ENCODE results near the gene PCBP3. TPM values are rescaled to one million over a fixed set of nuclear protein-coding genes. Genes with fewer than 3 reads are reported as not detected.
A peak's percentile ranks its signal among the peaks of the same experiment; 100 is the strongest.

Gene PCBP3
- total RNA-seq, 6 experiments from 2014 or later, result 0.37 to 1.5 (median 0.69) TPM

DNA sequence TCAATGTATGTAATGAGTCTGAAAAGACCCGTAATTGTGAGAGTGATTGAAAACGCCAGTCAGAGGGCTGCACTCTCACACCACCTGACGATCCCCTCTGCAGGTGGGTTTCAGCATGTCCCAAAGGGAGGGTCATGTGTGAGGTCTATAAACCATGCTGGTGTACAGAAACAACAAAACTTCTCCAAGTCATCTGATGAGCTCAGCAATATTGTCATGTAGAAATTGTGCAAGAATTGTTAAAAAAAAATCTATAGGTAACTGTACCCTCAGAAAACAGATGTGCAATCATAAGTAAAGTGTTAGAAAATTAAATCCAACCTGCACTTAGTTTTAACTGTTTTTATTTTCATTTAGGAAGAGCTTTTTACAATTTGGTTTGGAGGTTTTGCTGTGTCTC, 152.5 kb downstream of the PCBP3 start:
- WGBS (ENCODE audit: insufficient coverage, low coverage, low lambda C conversion rate, missing lambda C conversion rate), result 51% methylated on average over 3 of the region's 3 CpGs
- H3K9me3 ChIP-seq, result no peaks in the 10 kb centered on the region
- no peaks in the 10 kb centered on the region for H3K36me3 ChIP-seq
- no peaks in the 10 kb centered on the region for H3K27me3 ChIP-seq
- no peak overlapping the region for H3K4me3 ChIP-seq
- no peak overlapping the region for H3K27ac ChIP-seq
- no peak for TF ChIP-seq POLR2A (IDR thresholded peaks at IDR 0.05)
- TF ChIP-seq, protein P1, sequence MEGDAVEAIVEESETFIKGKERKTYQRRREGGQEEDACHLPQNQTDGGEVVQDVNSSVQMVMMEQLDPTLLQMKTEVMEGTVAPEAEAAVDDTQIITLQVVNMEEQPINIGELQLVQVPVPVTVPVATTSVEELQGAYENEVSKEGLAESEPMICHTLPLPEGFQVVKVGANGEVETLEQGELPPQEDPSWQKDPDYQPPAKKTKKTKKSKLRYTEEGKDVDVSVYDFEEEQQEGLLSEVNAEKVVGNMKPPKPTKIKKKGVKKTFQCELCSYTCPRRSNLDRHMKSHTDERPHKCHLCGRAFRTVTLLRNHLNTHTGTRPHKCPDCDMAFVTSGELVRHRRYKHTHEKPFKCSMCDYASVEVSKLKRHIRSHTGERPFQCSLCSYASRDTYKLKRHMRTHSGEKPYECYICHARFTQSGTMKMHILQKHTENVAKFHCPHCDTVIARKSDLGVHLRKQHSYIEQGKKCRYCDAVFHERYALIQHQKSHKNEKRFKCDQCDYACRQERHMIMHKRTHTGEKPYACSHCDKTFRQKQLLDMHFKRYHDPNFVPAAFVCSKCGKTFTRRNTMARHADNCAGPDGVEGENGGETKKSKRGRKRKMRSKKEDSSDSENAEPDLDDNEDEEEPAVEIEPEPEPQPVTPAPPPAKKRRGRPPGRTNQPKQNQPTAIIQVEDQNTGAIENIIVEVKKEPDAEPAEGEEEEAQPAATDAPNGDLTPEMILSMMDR (IDR thresholded peaks at IDR 0.05), result no peak
- no peak for DNase-seq
- H3K4me1 ChIP-seq, result no peaks in the 10 kb centered on the region
- no peak for ATAC-seq
- intact Hi-C loops (cut with DNase I), result no loop called here

- 23% methylated on average over 8 of the region's 8 CpGs for WGBS (ENCODE audit: insufficient coverage, low coverage, low lambda C conversion rate, missing lambda C conversion rate)
- H3K27me3 ChIP-seq, result no peaks in the 10 kb centered on the region
- no peaks in the 10 kb centered on the region for H3K36me3 ChIP-seq
- H3K4me3 ChIP-seq, result no peak overlapping the region
- intact Hi-C loops (cut with DNase I), result no loop called here
- no peaks in the 10 kb centered on the region for H3K4me1 ChIP-seq
- TF ChIP-seq, protein P1 (IDR thresholded peaks at IDR 0.05), result no peak
- TF ChIP-seq POLR2A (IDR thresholded peaks at IDR 0.05), result no peak
- no peak overlapping the region for H3K27ac ChIP-seq
- no peaks in the 10 kb centered on the region for H3K9me3 ChIP-seq
- no peak for DNase-seq
- ATAC-seq, result peak in 1 of 4 donors; percentile 29
These were observed 153.8 kb downstream of the PCBP3 start for GRCh38 chr21:45797338-45797737.

DNA sequence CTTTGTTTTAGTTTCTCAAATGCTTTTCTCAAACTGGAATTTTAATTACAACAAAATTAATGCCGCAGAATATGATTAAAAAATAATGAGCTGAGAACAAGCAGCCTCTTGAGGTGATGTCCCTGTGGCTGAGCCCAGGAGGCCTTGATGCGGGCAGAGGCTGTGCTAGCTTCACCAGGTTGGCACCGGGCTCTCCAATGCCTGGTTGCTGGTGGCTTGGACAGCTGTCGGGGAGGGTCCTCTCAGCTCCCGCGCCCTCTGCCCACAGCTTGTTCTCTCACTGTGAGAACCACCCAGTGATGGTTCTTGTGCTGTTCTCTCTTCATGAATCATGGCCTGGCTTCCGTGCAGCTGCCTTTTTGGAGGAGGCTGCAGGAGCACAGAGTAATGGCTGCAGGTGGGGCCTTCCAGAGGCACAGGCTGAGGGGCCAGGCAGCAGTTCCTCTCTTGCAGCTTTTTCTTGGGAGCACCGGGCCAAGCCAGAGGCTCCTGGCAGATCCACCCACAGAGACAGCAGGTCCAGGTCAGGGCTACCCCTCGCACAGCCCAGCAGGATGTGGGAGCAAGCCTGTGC, 156.3 kb downstream of the PCBP3 start:
- Histone ChIP-seq H3K4me1 (no peaks in the 10 kb centered on the region), H3K9me3 (no peaks in the 10 kb centered on the region), H3K27me3 (no peaks in the 10 kb centered on the region), H3K4me3 (no peak overlapping the region), H3K27ac (no peak overlapping the region), H3K36me3 (no peaks in the 10 kb centered on the region)
- TF ChIP-seq POLR2A (IDR thresholded peaks at IDR 0.05), result no peak
- TF ChIP-seq, protein P1 (IDR thresholded peaks at IDR 0.05), result no peak
- ATAC-seq (no peak), DNase-seq (no peak)
- intact Hi-C loops (cut with DNase I), result no loop called here
- 67% methylated on average over 5 of the region's 9 CpGs for WGBS (ENCODE audit: insufficient coverage, low coverage, low lambda C conversion rate, missing lambda C conversion rate)

- 60% methylated on average over 1 of the region's 14 CpGs for WGBS (ENCODE audit: insufficient coverage, low coverage, low lambda C conversion rate, missing lambda C conversion rate)
- no peak for TF ChIP-seq POLR2A (IDR thresholded peaks at IDR 0.05)
- TF ChIP-seq, protein P1 (IDR thresholded peaks at IDR 0.05), result no peak
- H3K27me3 ChIP-seq, result no peaks in the 10 kb centered on the region
- DNase-seq (no peak), ATAC-seq (peak in 1 of 4 donors; percentile 22)
- intact Hi-C loops (cut with DNase I), result no loop called here
- H3K27ac ChIP-seq, result no peak overlapping the region
- H3K4me3 ChIP-seq, result no peak overlapping the region
- H3K9me3 ChIP-seq, result no peaks in the 10 kb centered on the region
- H3K36me3 ChIP-seq, result no peaks in the 10 kb centered on the region
- no peaks in the 10 kb centered on the region for H3K4me1 ChIP-seq
These were observed 157.0 kb downstream of the PCBP3 start for GRCh38 chr21:45800339-45801080.

Measured in right lobe of liver (tissue), 6 donors.